GM18868 (cell line): ENCODE results near the gene RRM2.
"Not testable (repeated sequence)": the region's sequence is repeated elsewhere in the genome, so short reads cannot be mapped to it uniquely, and the experiment has no call there.

Source experiments
- ATAC-seq: cut with Tn5 transposase; IDR thresholded peaks from one replicate; pipeline ENCODE4 v1.9.1; 2021; ENCODE audit warnings: mild to moderate bottlenecking, moderate library complexity; ENCODE audit not compliant: unreplicated experiment

RRM2 gene

GRCh38 chr2:10132043-10132575 is 9.6 kb downstream of the RRM2 start:
- no peak for ATAC-seq

GRCh38 chr2:10132596-10132995 is 10.1 kb downstream of the RRM2 start:
- no peak for ATAC-seq

GRCh38 chr2:10132996-10133647 is 10.6 kb downstream of the RRM2 start:
- no peak for ATAC-seq

GRCh38 chr2:10135296-10136089 is 13.0 kb downstream of the RRM2 start:
- no peak for ATAC-seq

GRCh38 chr2:10136101-10136934 is 13.8 kb downstream of the RRM2 start:
- ATAC-seq, result no peak

GRCh38 chr2:10137053-10137843 is 14.7 kb downstream of the RRM2 start:
- no peak for ATAC-seq

- no peak for ATAC-seq
Measured at GRCh38 chr2:10139536-10139935, 17.0 kb downstream of the RRM2 start.

GRCh38 chr2:10140841-10141610 is 18.5 kb downstream of the RRM2 start:
- ATAC-seq, result no peak

- no peak for ATAC-seq
Measured at GRCh38 chr2:10141736-10142639, 19.4 kb downstream of the RRM2 start.

- ATAC-seq, result no peak
Measured at GRCh38 chr2:10142640-10142965, 20.1 kb downstream of the RRM2 start.

- no peak for ATAC-seq
Measured at GRCh38 chr2:10144771-10145518, 22.4 kb downstream of the RRM2 start.

- ATAC-seq, result no peak
Measured at GRCh38 chr2:10145519-10146357, 23.2 kb downstream of the RRM2 start.

GRCh38 chr2:10146366-10147005 is 23.9 kb downstream of the RRM2 start:
- no peak for ATAC-seq

GRCh38 chr2:10147050-10147660 is 24.6 kb downstream of the RRM2 start:
- not testable (repeated sequence) for ATAC-seq

- no peak for ATAC-seq
Measured at GRCh38 chr2:10148268-10148667, 25.7 kb downstream of the RRM2 start.

GRCh38 chr2:10149635-10150034 is 27.1 kb downstream of the RRM2 start:
- no peak for ATAC-seq
